Glutamatergic neuron (in vitro differentiated cells): Measurements from ENCODE around the gene DAPL1. TPM values are rescaled to one million over a fixed set of nuclear protein-coding genes. Genes with fewer than 3 reads are reported as not detected.

ENCODE experiments used
- DNase-seq: peaks from one replicate; pipeline ENCODE4 v3.0.0; 2022
- H3K27ac Mint-ChIP-seq: one replicate; pipeline ENCODE4 v1.8.0; 2020; ENCODE audit warnings: mild to moderate bottlenecking, mixed read lengths, inconsistent platforms; ENCODE audit not compliant: unreplicated experiment
- H3K27me3 Mint-ChIP-seq: one replicate; pipeline ENCODE4 v1.8.0; 2020; ENCODE audit warnings: mild to moderate bottlenecking, moderate library complexity, mixed read lengths, inconsistent platforms; ENCODE audit not compliant: unreplicated experiment
- H3K36me3 Mint-ChIP-seq: one replicate; pipeline ENCODE4 v1.8.0; 2020; ENCODE audit warnings: mild to moderate bottlenecking, mixed read lengths, inconsistent platforms; ENCODE audit not compliant: unreplicated experiment
- H3K4me1 Mint-ChIP-seq: one replicate; pipeline ENCODE4 v1.8.0; 2020; ENCODE audit warnings: mild to moderate bottlenecking, low read depth, mixed read lengths, inconsistent platforms; ENCODE audit not compliant: unreplicated experiment
- H3K4me3 Mint-ChIP-seq: one replicate; pipeline ENCODE4 v1.8.0; 2020; ENCODE audit warnings: mild to moderate bottlenecking, mixed read lengths, inconsistent platforms; ENCODE audit not compliant: unreplicated experiment
- H3K9me3 Mint-ChIP-seq: one replicate; pipeline ENCODE4 v1.8.0; 2020; ENCODE audit warnings: mild to moderate bottlenecking, moderate library complexity, mixed read lengths, inconsistent platforms; ENCODE audit not compliant: unreplicated experiment
- total RNA-seq: library from RNA; stranded (reverse); fragmentation: NEBNext Ultra II Directional; extraction: Animal tissue kit (Norgen Biotek cat#: 25700); gene quantifications from one replicate; pipeline ENCODE4 v1.2.1, GENCODE V29; 2021; ENCODE audit not compliant: unreplicated experiment
- TF ChIP-seq, protein P1 (sequence below): fragments of 200-600 bp; sonication (generic); IDR thresholded peaks from one replicate; pipeline ENCODE4 v1.5.0; 2021; ENCODE audit not compliant: partially characterized antibody, unreplicated experiment

DAPL1 gene
- total RNA-seq, 1 donor from 2014 or later, result not detected

GRCh38 chr2:158830201-158830600, 35.1 kb downstream of the DAPL1 start:
- H3K4me1 Mint-ChIP-seq, result peaks cover 2% of the 10 kb centered on the region
- H3K4me3 Mint-ChIP-seq, result no peak overlapping the region
- no peak for DNase-seq
- H3K27me3 Mint-ChIP-seq, result no peaks in the 10 kb centered on the region
- H3K27ac Mint-ChIP-seq, result no peak overlapping the region
- H3K36me3 Mint-ChIP-seq, result no peaks in the 10 kb centered on the region
- TF ChIP-seq, protein P1, sequence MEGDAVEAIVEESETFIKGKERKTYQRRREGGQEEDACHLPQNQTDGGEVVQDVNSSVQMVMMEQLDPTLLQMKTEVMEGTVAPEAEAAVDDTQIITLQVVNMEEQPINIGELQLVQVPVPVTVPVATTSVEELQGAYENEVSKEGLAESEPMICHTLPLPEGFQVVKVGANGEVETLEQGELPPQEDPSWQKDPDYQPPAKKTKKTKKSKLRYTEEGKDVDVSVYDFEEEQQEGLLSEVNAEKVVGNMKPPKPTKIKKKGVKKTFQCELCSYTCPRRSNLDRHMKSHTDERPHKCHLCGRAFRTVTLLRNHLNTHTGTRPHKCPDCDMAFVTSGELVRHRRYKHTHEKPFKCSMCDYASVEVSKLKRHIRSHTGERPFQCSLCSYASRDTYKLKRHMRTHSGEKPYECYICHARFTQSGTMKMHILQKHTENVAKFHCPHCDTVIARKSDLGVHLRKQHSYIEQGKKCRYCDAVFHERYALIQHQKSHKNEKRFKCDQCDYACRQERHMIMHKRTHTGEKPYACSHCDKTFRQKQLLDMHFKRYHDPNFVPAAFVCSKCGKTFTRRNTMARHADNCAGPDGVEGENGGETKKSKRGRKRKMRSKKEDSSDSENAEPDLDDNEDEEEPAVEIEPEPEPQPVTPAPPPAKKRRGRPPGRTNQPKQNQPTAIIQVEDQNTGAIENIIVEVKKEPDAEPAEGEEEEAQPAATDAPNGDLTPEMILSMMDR, result no peak
- H3K9me3 Mint-ChIP-seq, result no peaks in the 10 kb centered on the region

DNA sequence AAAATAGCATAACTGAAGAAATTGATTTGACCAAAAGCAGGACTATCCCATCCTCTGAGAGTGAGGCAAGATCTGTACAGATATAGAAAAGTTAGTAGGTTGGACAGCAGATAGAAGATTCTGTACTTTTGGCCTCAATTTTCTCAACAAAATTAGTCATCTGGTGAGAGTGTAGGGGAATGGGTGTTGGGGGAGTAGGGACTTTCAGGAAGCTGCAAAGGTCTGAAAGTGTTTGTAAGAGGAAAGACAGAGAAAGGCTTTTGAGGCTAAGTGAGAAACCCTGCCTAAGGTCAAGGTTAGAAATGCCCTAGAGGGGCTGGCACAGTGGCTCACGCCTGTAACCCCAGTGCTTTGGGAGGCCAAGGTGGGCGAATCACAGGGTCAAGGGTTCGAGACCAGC, 40.3 kb downstream of the DAPL1 start:
- DNase-seq, result no peak
- peaks cover 2% of the 10 kb centered on the region for H3K27me3 Mint-ChIP-seq
- TF ChIP-seq, protein P1, result no peak
- H3K4me3 Mint-ChIP-seq, result no peak overlapping the region
- H3K4me1 Mint-ChIP-seq, result no peaks in the 10 kb centered on the region
- no peak overlapping the region for H3K27ac Mint-ChIP-seq
- H3K36me3 Mint-ChIP-seq, result no peaks in the 10 kb centered on the region
- H3K9me3 Mint-ChIP-seq, result no peaks in the 10 kb centered on the region

- peaks cover 2% of the 10 kb centered on the region for H3K9me3 Mint-ChIP-seq
- TF ChIP-seq, protein P1, result no peak
- H3K36me3 Mint-ChIP-seq, result no peaks in the 10 kb centered on the region
- no peak for DNase-seq
- no peaks in the 10 kb centered on the region for H3K4me1 Mint-ChIP-seq
- peaks cover 2% of the 10 kb centered on the region for H3K27me3 Mint-ChIP-seq
- no peak overlapping the region for H3K27ac Mint-ChIP-seq
- H3K4me3 Mint-ChIP-seq, result no peak overlapping the region
Measured at GRCh38 chr2:158837645-158838044, 42.5 kb downstream of the DAPL1 start.

DNA sequence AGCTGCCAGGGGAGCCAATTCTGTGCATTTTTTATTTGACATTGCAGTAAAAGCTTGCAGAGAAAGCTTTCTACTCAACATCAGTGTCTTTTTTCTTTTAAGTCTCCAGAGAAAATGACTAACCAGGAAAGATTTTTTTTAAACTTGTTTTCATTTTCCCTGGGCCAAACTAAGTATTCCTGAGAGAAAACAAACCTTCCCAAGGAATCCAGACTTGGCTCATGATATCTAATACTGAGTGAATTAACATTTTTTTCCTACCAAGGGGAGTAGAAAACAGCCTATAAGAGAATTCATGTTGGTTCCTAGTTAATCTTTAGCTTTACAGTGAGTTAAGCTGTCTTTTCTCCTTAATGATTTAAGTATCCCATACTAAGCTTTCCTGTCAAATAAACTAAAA, 46.7 kb downstream of the DAPL1 start:
- H3K27ac Mint-ChIP-seq, result no peak overlapping the region
- no peak overlapping the region for H3K4me3 Mint-ChIP-seq
- H3K9me3 Mint-ChIP-seq, result peaks cover 2% of the 10 kb centered on the region
- peaks cover 2% of the 10 kb centered on the region for H3K27me3 Mint-ChIP-seq
- DNase-seq, result no peak
- TF ChIP-seq, protein P1, result no peak
- no peaks in the 10 kb centered on the region for H3K36me3 Mint-ChIP-seq
- H3K4me1 Mint-ChIP-seq, result no peaks in the 10 kb centered on the region

DNA sequence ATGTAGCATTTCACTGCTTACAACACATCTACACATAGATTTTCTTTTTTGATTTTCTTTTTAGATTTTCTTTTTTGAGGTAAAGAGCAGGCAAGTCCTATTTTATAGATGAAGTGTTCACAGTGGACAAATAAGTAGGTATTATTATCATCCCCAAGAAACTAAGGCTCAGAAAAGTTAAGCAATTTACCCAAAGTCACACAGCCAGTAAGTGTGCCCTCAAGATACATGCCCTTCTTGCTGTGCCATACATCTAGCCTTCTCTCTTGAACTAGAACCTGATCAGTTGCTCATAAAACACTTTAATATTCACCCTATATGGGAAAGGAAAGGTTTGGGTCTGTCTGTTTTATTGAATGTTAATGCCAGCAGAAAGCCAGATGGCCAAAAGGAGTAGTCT, 50.3 kb downstream of the DAPL1 start:
- TF ChIP-seq, protein P1, result no peak
- Mint-ChIP-seq H3K27ac (no peak overlapping the region), H3K36me3 (no peaks in the 10 kb centered on the region), H3K27me3 (no peaks in the 10 kb centered on the region), H3K4me1 (no peaks in the 10 kb centered on the region), H3K9me3 (peaks cover 2% of the 10 kb centered on the region), H3K4me3 (no peak overlapping the region)
- no peak for DNase-seq
